T47D (cell line): Measurements from ENCODE around the gene ZNF618.

Experiments used
- DNase-seq, 2 experiments: peaks; one replicate each; pipeline versions ENCODE4 v3.0.0 to v3.0.0-alpha.2; 2011 to 2012; ENCODE audit warnings: low read depth in 1 of 2, low spot score in 1 of 2
- JUND ChIP-seq: IDR thresholded peaks from 2 replicates; pipeline ENCODE4 v1.6.1; 2012; ENCODE audit warnings: low read depth
- in situ Hi-C: cut with HindIII; loops from 2 replicates; pipeline ENCODE4 v1.10.0; 2016; ENCODE audit warnings: low sequenced_read_pairs, low pct_unique_long_range_greater_than_20kb

Gene ZNF618

GRCh38 chr9:113887436-113887835 lies 11.3 kb downstream of the ZNF618 start:
- TF ChIP-seq JUND: no peak
- in situ Hi-C loops: no loop called here
- DNase-seq: no peak

GRCh38 chr9:113888336-113888735 lies 12.2 kb downstream of the ZNF618 start:
- no peak for TF ChIP-seq JUND
- no peak for DNase-seq
- in situ Hi-C loops: no loop called here

DNA sequence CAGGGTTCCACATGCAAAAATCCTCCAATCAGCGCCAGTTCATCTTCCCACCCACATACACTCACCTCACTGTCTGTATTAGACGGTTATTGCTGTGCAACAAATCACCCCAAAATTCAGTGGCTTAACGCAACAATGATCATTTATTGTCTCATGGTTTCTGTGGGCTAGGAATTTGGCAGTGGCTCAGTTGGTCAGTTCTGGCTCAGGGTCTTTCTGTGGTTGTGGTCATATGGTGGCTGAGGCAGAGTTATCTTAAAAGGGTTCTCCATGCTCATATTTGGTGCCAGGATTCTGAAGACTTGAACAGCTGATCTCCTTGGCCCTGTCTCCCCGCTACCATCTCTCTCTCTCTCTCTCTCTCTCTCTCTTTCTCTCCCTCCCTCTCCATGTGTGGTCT lies 12.9 kb downstream of the ZNF618 start:
- no peak for DNase-seq
- in situ Hi-C loops: no loop called here

GRCh38 chr9:113890704-113891103 lies 14.6 kb downstream of the ZNF618 start:
- in situ Hi-C loops: no loop called here
- no peak for TF ChIP-seq JUND
- DNase-seq: no peak

More for the DNA sequence above, 12.9 kb downstream of the ZNF618 start:
- no peak for TF ChIP-seq JUND

GRCh38 chr9:113892861-113893491 lies 16.9 kb downstream of the ZNF618 start:
- no peak for TF ChIP-seq JUND
- in situ Hi-C loops: no loop called here
- DNase-seq: no peak

- no peak for TF ChIP-seq JUND
- in situ Hi-C loops: no loop called here
- DNase-seq: no peak
Measured at GRCh38 chr9:113894166-113894565, 18.1 kb downstream of the ZNF618 start.

GRCh38 chr9:113895526-113895925 lies 19.4 kb downstream of the ZNF618 start:
- no peak for TF ChIP-seq JUND
- DNase-seq: no peak
- in situ Hi-C loops: no loop called here

DNA sequence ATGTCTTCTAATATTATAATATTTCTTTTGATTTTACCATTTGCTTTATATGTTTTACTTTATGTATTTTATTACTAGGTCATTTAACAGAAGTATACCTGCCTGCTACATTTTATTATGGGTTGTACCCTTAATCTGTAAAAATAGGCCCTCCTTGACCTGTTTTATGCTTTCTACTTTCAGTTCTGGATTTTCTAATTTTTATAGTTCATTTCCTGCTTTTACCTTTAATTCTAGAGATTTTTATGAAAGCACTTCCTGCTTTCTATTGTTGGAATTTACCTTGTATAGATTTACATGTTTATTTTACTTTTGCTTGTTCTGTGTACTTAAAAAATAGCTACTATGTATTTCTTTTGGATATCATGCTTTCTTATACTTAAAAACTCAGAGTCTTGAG lies 20.6 kb downstream of the ZNF618 start:
- DNase-seq: no peak
- no peak for TF ChIP-seq JUND
- in situ Hi-C loops: no loop called here

DNA sequence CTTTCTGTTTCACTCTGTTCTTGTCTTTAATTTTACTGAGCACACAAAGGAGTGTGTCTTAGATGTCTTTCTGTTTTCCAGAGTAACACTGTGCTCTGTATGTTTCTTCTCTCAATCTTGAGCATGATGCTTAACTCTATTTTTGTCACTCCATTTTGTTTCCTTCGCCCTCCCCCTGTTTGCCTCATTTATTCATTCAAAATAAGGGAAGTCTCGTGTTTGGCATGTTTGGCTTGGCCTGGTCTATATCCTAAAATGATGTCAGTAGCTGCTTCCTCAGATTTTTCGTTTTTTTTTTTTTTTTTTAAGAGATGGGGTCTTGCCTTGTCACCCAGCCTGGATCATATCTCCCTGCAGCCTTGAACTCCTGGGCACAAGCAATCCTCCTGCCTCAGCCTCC lies 22.0 kb downstream of the ZNF618 start:
- in situ Hi-C loops: no loop called here
- TF ChIP-seq JUND: no peak
- no peak for DNase-seq

DNA sequence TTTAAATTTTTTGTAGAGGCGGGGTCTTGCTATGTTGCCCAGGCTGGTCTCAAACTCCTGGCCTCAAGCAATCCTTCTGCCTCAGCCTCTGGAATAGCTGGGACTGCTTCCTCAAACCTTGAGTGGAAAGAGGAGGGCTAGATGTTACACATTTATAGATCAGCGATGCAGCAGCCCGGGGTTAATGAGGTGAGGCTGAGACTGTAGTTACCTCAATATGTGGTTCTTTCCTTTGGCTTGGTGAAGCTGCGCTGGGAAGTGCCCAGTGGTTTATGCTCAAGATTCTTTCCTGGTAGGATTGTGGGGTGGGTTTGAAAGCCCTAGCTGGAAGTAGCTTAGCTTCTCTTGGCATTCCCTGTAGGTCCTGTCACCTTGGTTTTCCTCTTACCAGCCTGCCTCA lies 22.5 kb downstream of the ZNF618 start:
- no peak for TF ChIP-seq JUND
- in situ Hi-C loops: no loop called here
- DNase-seq: no peak

- no peak for DNase-seq
- TF ChIP-seq JUND: no peak
- in situ Hi-C loops: no loop called here
Measured at GRCh38 chr9:113899205-113899604, 23.1 kb downstream of the ZNF618 start.

DNA sequence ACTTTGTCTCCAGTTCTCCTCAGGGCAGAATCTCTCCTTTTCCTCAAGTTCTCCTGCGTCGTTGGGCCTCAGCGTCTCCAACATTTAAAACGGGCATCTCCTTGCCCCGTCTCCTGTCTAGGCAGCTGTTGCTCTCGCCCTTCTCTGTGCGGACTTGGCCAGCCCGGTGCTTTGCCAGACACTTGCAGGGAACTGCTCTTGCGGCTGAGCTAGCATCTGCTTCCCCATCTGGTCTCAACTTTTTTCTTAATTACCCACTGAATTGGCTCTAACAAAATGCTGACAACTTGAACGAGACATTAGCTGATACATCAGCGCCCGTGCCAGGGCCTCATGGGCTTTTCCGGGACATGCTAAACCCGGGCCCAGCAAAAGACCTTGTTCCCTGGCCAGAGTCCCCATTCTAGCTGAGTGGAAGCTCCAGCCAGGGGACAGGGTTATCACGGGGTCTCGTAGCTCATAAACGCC lies 25.1 kb downstream of the ZNF618 start:
- TF ChIP-seq JUND: no peak
- DNase-seq: no peak
- in situ Hi-C loops: no loop called here

GRCh38 chr9:113903514-113904077 lies 27.5 kb downstream of the ZNF618 start:
- no peak for TF ChIP-seq JUND
- DNase-seq: no peak
- in situ Hi-C loops: no loop called here
